ENCODE measurements around the gene CFAP300.

- TF ChIP-seq CTCF (IDR thresholded peaks at IDR 0.05): no peak
- no peak for TF ChIP-seq POLR2A (IDR thresholded peaks at IDR 0.05)
Measured at GRCh38 chr11:102004220-102004619, 43.0 kb upstream of the CFAP300 start.
